Measurements from ENCODE around the gene TMEM127.

Gene TMEM127

GRCh38 chr2:96204836-96205624, 60.8 kb downstream of the TMEM127 start:
- TF ChIP-seq, protein P1, sequence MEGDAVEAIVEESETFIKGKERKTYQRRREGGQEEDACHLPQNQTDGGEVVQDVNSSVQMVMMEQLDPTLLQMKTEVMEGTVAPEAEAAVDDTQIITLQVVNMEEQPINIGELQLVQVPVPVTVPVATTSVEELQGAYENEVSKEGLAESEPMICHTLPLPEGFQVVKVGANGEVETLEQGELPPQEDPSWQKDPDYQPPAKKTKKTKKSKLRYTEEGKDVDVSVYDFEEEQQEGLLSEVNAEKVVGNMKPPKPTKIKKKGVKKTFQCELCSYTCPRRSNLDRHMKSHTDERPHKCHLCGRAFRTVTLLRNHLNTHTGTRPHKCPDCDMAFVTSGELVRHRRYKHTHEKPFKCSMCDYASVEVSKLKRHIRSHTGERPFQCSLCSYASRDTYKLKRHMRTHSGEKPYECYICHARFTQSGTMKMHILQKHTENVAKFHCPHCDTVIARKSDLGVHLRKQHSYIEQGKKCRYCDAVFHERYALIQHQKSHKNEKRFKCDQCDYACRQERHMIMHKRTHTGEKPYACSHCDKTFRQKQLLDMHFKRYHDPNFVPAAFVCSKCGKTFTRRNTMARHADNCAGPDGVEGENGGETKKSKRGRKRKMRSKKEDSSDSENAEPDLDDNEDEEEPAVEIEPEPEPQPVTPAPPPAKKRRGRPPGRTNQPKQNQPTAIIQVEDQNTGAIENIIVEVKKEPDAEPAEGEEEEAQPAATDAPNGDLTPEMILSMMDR (IDR thresholded peaks at IDR 0.05; ENCODE audit: low read depth, low read length), result no peak
- no peak overlapping the region for H3K4me3 ChIP-seq (ENCODE audit: low read depth, low read length)

DNA sequence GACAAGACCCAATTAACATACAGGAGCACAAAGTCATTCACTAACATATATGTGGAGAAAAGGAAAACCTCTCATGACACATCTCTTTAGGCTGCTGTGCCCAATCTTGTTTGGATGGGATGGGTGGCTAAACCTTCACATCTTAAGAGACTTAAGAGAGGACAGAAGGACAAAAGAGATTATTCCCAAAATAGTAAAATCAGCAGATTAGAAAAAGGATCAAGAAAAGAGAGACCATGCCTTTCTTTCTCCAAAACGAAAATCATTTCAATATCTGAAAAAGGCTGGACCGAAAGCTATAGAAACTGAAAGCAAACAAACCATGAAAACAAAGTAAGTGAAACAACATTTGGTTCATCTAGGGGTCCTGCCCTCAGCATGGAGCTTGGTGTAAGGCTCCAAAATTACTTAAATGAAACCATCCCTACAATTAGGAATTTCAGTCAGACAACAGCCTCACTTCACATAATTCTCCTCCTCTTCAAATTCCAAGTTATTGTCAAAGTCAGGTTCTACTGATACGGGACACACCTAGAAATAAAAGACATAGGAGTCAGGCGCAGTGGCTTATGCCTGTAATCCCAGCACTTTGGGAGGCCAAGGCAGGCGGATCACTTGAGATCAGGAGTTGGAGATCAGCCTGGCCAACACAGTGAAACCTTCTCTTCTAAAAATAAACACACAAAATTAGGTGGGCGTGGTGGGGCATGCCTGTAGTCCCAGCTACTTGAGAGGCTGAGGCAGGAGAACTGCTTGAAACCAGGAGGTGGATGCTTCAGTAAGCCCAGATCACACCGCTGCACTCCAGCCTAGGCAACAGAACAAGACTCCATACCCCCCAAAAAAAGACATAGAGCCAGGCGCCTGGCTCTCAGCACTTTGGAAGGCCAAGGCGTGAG, 62.4 kb downstream of the TMEM127 start:
- no peak overlapping the region for H3K4me3 ChIP-seq (ENCODE audit: low read depth, low read length)
- TF ChIP-seq, protein P1 (IDR thresholded peaks at IDR 0.05; ENCODE audit: low read depth, low read length), result no peak

GRCh38 chr2:96202152-96202854, 63.5 kb downstream of the TMEM127 start:
- H3K4me3 ChIP-seq (ENCODE audit: low read depth, low read length), result no peak overlapping the region
- TF ChIP-seq, protein P1 (IDR thresholded peaks at IDR 0.05; ENCODE audit: low read depth, low read length), result no peak

GRCh38 chr2:96201338-96201737, 64.5 kb downstream of the TMEM127 start:
- TF ChIP-seq, protein P1 (IDR thresholded peaks at IDR 0.05; ENCODE audit: low read depth, low read length), result no peak

DNA sequence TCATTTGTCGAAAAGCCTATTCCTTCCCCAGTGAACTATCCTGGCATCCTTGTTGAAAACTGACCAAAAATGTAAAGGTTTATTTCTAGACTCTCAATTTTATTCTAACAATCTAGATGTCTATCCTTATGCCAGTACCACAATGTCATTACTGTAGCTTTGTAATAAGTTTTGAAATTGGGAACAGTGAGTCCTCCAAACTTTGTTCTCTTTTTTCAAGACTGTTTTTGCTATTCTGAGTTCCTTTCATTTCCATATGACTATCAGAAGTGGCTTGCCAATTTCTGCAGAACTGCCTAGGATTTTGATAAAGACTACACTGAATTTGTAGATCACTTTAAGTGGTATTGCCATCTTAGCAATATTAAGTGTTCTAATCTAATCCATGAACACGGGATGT, 66.9 kb downstream of the TMEM127 start:
- TF ChIP-seq, protein P1 (IDR thresholded peaks at IDR 0.05; ENCODE audit: low read depth, low read length), result no peak
- no peak overlapping the region for H3K4me3 ChIP-seq (ENCODE audit: low read depth, low read length)

More at GRCh38 chr2:96201338-96201737, 64.5 kb downstream of the TMEM127 start:
- no peak overlapping the region for H3K4me3 ChIP-seq (ENCODE audit: low read depth, low read length)

Data from WI38 (cell line).